HG02571 (cell line): ENCODE results near the gene NFKBIZ.

Source experiments
- ATAC-seq: cut with Tn5 transposase; IDR thresholded peaks from one replicate; pipeline ENCODE4 v1.9.1; 2021; ENCODE audit warnings: mild to moderate bottlenecking, moderate library complexity; ENCODE audit not compliant: unreplicated experiment

NFKBIZ gene

GRCh38 chr3:101824702-101825101, 24.6 kb upstream of the NFKBIZ start:
- ATAC-seq: no peak

GRCh38 chr3:101825904-101826445, 23.3 kb upstream of the NFKBIZ start:
- ATAC-seq: no peak

- ATAC-seq: peak; percentile 82
Observed at GRCh38 chr3:101827211-101828174, 21.8 kb upstream of the NFKBIZ start.

- no peak for ATAC-seq
Observed at GRCh38 chr3:101828276-101828675, 21.0 kb upstream of the NFKBIZ start.

DNA sequence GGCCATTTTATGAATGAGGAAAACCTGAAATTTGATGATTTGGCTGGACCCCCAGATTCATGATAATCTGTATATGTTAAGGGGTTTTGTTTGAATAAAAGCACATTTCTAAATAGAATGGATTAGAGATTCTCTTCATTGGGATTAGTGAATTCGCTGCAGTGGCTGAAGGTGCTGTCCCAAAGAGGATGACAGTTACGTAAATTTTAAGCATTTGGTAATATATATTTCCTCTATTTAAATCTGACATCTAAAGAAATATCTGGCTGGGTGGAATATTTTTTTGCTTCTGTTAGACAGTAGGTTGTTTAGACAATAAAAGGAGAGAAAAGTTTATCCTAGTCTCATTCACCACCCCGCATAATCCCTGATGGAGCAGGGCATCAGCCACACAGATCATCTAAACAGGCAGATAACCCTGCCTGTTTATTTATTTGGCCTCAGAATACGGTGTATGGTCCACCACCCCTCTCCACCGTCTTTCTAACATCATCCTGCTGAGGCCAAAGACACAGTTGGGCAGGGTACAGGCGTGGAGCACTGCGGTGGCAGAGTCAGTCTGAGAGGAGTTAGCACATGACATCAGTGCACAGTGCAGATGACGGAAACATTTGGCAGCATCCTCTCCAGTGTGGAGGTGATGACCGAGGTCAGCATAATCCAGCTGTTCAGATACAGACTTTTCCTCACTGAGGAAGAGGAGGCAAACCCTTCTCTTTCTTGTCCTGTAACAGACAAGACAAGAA, 20.4 kb upstream of the NFKBIZ start:
- ATAC-seq: peak; percentile 48

DNA sequence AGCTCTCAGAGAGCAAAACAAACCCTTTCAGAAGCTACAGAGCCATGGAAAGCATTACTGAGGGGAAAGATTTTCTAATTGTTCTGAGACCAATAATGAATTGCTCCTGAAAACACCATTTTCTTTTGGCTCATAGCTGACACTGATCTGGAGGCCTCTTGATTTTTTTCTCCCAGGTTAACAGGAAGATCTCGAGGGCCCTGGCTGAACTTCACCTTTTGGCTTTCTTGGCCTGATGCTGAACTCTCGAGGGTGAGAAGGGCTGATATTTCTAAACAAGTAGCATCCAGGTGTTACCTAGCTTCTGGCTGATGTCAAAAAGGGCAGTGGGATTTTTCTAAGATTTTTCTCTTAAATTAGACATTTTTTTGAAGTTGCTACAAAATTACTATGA, 19.9 kb upstream of the NFKBIZ start:
- no peak for ATAC-seq

DNA sequence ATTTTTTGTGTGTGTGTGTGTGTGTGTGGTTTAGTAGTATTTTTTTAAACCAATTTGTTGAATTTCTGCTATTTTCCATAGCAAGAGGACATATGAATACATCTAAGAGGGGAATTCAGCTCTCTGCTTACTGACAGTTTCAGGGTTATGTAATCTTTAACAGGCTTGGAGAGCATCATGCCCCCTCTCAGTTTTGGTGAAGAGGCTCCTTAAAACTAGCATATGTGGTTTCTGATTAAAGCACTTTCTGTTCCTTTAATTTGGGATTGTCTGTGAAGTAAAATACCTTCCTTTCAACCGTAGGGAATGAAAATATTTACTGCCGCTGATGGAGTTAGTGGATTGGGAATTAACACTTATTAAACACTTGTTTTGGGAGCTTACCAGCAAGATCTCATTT, 19.4 kb upstream of the NFKBIZ start:
- ATAC-seq: no peak

- ATAC-seq: no peak
Observed at GRCh38 chr3:101833446-101833974, 15.8 kb upstream of the NFKBIZ start.

GRCh38 chr3:101835676-101836075, 13.6 kb upstream of the NFKBIZ start:
- no peak for ATAC-seq

- ATAC-seq: no peak
Observed at GRCh38 chr3:101836160-101836559, 13.2 kb upstream of the NFKBIZ start.

GRCh38 chr3:101836652-101837598, 12.4 kb upstream of the NFKBIZ start:
- no peak for ATAC-seq

- no peak for ATAC-seq
Observed at GRCh38 chr3:101838691-101839090, 10.6 kb upstream of the NFKBIZ start.

GRCh38 chr3:101840066-101840465, 9.2 kb upstream of the NFKBIZ start:
- ATAC-seq: no peak

- ATAC-seq: no peak
Observed at GRCh38 chr3:101842245-101842934, 6.9 kb upstream of the NFKBIZ start.

DNA sequence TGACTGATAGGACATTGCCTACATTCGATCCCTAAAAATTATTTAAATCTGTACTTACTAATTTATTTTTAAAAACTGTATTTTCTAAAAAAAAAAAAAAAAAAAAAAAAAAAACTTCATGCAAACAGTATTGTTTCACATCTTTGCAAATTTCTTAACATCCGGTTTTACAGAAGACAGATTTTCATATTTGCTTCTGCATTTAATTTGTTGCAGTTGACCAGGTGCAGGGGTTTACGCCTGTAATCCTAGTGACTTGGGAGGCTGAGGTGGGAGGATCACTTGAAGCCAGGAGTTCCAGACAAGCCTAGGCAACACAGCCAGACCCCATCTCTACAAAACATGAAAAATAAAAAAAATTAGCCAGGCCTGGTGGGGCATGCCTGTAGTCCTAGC, 6.4 kb upstream of the NFKBIZ start:
- ATAC-seq: no peak

DNA sequence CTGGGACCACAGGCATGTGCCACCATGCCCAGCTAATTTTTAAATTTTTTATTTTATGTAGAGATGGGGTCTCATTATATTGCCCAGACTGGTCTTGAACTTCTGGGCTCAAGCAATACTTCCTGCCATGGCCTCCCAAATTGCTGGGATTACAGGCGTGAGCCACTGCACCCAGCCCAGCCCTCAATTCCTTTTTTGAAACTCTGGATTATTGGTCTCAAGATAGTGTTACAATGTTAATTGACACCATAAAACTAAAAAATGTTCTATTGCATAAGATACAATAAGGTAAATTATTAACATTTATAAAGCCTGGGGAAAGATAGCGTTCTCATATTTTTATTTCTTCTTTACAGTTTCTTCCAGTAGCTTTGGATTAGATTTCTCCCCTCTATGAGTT, 3.9 kb upstream of the NFKBIZ start:
- no peak for ATAC-seq

GRCh38 chr3:101846709-101847108, 2.6 kb upstream of the NFKBIZ start:
- no peak for ATAC-seq

DNA sequence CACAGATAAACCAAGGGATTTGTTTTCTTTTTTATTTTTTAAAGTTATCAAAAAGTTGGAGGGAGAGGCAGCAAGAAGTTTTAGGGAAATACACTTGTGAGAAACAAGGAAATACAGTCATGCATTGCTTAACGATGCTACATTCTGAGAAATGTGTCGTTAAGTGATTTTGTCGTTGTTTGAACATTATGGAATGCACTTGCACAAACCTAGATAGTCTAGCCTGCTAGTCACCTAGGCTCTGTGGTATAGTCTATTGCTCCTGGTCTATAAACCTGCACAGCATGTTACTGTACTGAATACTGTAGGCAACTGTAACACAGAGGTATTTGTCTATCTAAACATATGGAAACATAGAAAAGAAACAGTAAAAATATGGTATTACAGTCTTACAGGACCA, 2.0 kb upstream of the NFKBIZ start:
- ATAC-seq: no peak

DNA sequence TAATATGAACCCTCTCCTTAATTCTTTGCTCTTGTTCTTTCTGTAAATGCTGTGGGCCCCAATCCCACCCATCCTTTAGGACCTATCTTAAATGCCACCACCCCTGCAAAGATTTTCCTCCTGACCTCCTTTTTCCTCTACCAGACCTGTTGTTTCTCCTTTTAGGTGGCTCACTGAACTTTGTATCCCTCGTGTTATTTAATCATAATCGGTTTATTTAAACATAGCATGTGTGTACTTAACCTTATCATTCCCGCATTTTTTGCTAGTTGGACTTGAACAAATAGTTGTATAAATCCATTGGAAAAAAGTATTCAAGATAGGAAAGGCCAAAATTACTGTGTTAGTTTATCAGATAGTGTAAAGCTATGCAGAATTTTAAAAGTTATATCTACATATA, 988 bp upstream of the NFKBIZ start:
- ATAC-seq: no peak

GRCh38 chr3:101849714-101850245, 466 bp downstream of the NFKBIZ start:
- ATAC-seq: peak; percentile 29
